Measurements from ENCODE around the gene SULT2A1.

DNA sequence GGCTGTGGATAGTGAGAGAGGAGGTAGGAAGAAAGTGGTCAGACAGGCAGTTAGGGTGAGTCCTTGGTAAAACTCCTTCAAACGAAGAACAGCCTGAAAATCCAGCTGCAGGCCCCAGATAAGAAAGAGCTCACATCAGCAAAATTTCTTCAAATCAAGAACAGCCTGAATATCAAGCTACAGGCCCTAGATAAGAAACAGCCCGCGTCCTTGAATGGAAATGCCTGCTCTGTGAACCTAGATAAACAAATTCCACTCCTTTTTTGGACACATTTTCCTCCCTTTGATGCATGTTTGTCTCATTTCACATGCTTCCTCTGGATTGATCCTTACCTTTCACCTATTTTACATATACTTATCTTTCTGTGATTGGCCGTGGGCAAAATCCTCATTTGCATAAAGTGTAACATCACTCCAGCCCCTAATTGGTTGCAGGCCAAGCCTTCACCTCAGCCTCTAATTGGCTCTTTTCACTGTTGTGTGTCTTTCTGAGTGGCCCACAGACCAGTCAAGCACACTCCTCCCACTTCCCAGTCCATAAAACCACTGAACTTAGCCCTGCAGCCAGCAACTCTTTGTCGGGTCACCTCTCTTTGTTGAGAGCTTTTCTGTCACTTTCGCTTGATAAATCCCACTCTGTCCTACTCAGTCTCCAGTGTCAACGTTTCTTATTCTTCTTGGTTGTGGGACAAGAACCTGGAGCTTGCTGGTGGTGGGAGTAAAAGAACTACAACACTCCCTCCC, 6.0 kb upstream of the SULT2A1 start:
- TF ChIP-seq, protein P1, sequence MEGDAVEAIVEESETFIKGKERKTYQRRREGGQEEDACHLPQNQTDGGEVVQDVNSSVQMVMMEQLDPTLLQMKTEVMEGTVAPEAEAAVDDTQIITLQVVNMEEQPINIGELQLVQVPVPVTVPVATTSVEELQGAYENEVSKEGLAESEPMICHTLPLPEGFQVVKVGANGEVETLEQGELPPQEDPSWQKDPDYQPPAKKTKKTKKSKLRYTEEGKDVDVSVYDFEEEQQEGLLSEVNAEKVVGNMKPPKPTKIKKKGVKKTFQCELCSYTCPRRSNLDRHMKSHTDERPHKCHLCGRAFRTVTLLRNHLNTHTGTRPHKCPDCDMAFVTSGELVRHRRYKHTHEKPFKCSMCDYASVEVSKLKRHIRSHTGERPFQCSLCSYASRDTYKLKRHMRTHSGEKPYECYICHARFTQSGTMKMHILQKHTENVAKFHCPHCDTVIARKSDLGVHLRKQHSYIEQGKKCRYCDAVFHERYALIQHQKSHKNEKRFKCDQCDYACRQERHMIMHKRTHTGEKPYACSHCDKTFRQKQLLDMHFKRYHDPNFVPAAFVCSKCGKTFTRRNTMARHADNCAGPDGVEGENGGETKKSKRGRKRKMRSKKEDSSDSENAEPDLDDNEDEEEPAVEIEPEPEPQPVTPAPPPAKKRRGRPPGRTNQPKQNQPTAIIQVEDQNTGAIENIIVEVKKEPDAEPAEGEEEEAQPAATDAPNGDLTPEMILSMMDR (IDR thresholded peaks at IDR 0.05), result no peak
- no peak for TF ChIP-seq POLR2AphosphoS5 (IDR thresholded peaks at IDR 0.05)
- no peak for TF ChIP-seq POLR2A (IDR thresholded peaks at IDR 0.05)

Data from breast epithelium (tissue), 3 donors.